OCI-LY3 (cell line): Measurements from ENCODE around the gene C1QTNF12.
"Not testable (repeated sequence)": the region's sequence is repeated elsewhere in the genome, so short reads cannot be mapped to it uniquely, and the experiment has no call there.

ENCODE experiments used
- EZH2phosphoT487 ChIP-seq: fragments of 200-600 bp; shearing (Covaris generic); IDR thresholded peaks from 2 replicates; pipeline ENCODE4 v1.6.1; 2018; ENCODE audit warnings: antibody characterized with exemption, mixed run types, low read depth
- TF ChIP-seq, protein P1 (sequence below): fragments of 200-600, 300-600 bp; sonication (generic); IDR thresholded peaks from 2 replicates; pipeline ENCODE4 v1.5.1; 2014; ENCODE audit warnings: antibody characterized with exemption, low read length, low read depth

DNA sequence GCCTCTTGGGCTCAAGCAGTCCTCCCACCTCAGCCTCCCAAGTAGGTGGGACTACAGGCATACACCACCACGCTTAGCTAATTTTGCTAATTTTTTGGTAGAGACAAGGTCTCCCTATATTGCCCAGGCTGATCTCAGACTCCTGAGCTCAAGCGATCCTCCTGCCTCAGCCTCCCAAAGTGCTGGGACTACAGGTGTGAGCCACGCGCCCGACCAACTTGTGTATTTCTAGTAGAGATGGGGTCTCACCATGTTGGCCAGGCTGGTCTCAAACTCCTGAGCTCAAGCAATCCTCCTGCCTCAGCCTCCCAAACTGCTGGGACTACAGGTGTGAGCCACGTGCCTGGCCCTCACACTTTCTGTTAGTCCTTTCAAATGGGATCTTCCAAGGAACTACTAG, 50.8 kb downstream of the C1QTNF12 start:
- TF ChIP-seq EZH2phosphoT487: not testable (repeated sequence)
- TF ChIP-seq, protein P1, sequence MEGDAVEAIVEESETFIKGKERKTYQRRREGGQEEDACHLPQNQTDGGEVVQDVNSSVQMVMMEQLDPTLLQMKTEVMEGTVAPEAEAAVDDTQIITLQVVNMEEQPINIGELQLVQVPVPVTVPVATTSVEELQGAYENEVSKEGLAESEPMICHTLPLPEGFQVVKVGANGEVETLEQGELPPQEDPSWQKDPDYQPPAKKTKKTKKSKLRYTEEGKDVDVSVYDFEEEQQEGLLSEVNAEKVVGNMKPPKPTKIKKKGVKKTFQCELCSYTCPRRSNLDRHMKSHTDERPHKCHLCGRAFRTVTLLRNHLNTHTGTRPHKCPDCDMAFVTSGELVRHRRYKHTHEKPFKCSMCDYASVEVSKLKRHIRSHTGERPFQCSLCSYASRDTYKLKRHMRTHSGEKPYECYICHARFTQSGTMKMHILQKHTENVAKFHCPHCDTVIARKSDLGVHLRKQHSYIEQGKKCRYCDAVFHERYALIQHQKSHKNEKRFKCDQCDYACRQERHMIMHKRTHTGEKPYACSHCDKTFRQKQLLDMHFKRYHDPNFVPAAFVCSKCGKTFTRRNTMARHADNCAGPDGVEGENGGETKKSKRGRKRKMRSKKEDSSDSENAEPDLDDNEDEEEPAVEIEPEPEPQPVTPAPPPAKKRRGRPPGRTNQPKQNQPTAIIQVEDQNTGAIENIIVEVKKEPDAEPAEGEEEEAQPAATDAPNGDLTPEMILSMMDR: not testable (repeated sequence)
